HG03558 (cell line): Measurements from ENCODE around the gene SLC8B1.
"Not testable (repeated sequence)": the region's sequence is repeated elsewhere in the genome, so short reads cannot be mapped to it uniquely, and the experiment has no call there.

ENCODE experiments used
- ATAC-seq: cut with Tn5 transposase; IDR thresholded peaks from one replicate; pipeline ENCODE4 v1.9.1; 2021; ENCODE audit warnings: moderate number of reproducible peaks; ENCODE audit not compliant: unreplicated experiment; ENCODE audit errors: extremely low read depth

Gene SLC8B1

GRCh38 chr12:113358381-113359132 is 23.6 kb upstream of the SLC8B1 start, which contains the start of gene PLBD2:
TSS of gene PLBD2 (plus strand) at chr12:113358587. CDS start at chr12:113358601, 14 bp downstream.
- ATAC-seq, result peak; percentile 73

- ATAC-seq, result not testable (repeated sequence)
Observed at GRCh38 chr12:113354192-113354591, 19.3 kb upstream of the SLC8B1 start.

GRCh38 chr12:113351089-113351488 is 16.2 kb upstream of the SLC8B1 start:
- no peak for ATAC-seq

GRCh38 chr12:113348849-113349536 is 14.1 kb upstream of the SLC8B1 start:
- no peak for ATAC-seq

- no peak for ATAC-seq
Observed at GRCh38 chr12:113347892-113348291, 13.0 kb upstream of the SLC8B1 start.

- no peak for ATAC-seq
Observed at GRCh38 chr12:113347107-113347506, 12.2 kb upstream of the SLC8B1 start.

- ATAC-seq, result no peak
Observed at GRCh38 chr12:113346353-113346752, 11.4 kb upstream of the SLC8B1 start.

- no peak for ATAC-seq
Observed at GRCh38 chr12:113345318-113345717, 10.4 kb upstream of the SLC8B1 start.

- no peak for ATAC-seq
Observed at GRCh38 chr12:113341535-113341934, 6.6 kb upstream of the SLC8B1 start.

- no peak for ATAC-seq
Observed at GRCh38 chr12:113340061-113340460, 5.2 kb upstream of the SLC8B1 start.

- no peak for ATAC-seq
Observed at GRCh38 chr12:113339540-113339939, 4.6 kb upstream of the SLC8B1 start.

- no peak for ATAC-seq
Observed at GRCh38 chr12:113333877-113334785, 778 bp downstream of the SLC8B1 start.

- no peak for ATAC-seq
Observed at GRCh38 chr12:113333418-113333750, 1.5 kb downstream of the SLC8B1 start.

GRCh38 chr12:113332688-113333417 is 2.1 kb downstream of the SLC8B1 start:
- ATAC-seq, result no peak

GRCh38 chr12:113330505-113330904 is 4.4 kb downstream of the SLC8B1 start:
- ATAC-seq, result no peak

GRCh38 chr12:113329791-113330417 is 5.0 kb downstream of the SLC8B1 start:
- no peak for ATAC-seq

GRCh38 chr12:113329022-113329790 is 5.7 kb downstream of the SLC8B1 start:
- no peak for ATAC-seq

- no peak for ATAC-seq
Observed at GRCh38 chr12:113328368-113328889, 6.5 kb downstream of the SLC8B1 start.
